ENCODE measurements around the gene CZIB.

Gene CZIB

GRCh38 chr1:53182716-53183094 is 37.7 kb downstream of the CZIB start:
- ChIA-PET POLR2A (interaction anchor here (1.6 kb wide), 1 partner anchor 16 kb away, joined by 3 read pairs; no protein-coding TSS in a partner anchor), CTCF (interaction anchor here (0.6 to 8.6 kb wide), 25 partner anchors 8 to 455 kb away, joined by 3 to 95 read pairs (median 3); partner anchors contain the start of gene CPT2)
- TF ChIP-seq, protein P1, sequence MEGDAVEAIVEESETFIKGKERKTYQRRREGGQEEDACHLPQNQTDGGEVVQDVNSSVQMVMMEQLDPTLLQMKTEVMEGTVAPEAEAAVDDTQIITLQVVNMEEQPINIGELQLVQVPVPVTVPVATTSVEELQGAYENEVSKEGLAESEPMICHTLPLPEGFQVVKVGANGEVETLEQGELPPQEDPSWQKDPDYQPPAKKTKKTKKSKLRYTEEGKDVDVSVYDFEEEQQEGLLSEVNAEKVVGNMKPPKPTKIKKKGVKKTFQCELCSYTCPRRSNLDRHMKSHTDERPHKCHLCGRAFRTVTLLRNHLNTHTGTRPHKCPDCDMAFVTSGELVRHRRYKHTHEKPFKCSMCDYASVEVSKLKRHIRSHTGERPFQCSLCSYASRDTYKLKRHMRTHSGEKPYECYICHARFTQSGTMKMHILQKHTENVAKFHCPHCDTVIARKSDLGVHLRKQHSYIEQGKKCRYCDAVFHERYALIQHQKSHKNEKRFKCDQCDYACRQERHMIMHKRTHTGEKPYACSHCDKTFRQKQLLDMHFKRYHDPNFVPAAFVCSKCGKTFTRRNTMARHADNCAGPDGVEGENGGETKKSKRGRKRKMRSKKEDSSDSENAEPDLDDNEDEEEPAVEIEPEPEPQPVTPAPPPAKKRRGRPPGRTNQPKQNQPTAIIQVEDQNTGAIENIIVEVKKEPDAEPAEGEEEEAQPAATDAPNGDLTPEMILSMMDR (IDR thresholded peaks at IDR 0.05; ENCODE audit: insufficient read depth, low read length, missing control alignments) = no peak
- no peak for DNase-seq (ENCODE audit: low read depth, low spot score)
- no peak overlapping the region for H3K4me3 ChIP-seq (ENCODE audit: low read depth, low read length)

GRCh38 chr1:53182111-53182593 is 38.3 kb downstream of the CZIB start:
- DNase-seq (ENCODE audit: low read depth, low spot score) = no peak
- CTCF ChIA-PET = interaction anchor here (0.6 to 8.6 kb wide), 25 partner anchors 9 to 455 kb away, joined by 3 to 95 read pairs (median 3); partner anchors contain the start of gene CPT2
- TF ChIP-seq, protein P1 (IDR thresholded peaks at IDR 0.05; ENCODE audit: insufficient read depth, low read length, missing control alignments) = peak; percentile 65
- POLR2A ChIA-PET = interaction anchor here (1.6 kb wide), 1 partner anchor 15 kb away, joined by 3 read pairs; no protein-coding TSS in a partner anchor
- no peak overlapping the region for H3K4me3 ChIP-seq (ENCODE audit: low read depth, low read length)

GRCh38 chr1:53180951-53181350 is 39.5 kb downstream of the CZIB start:
- POLR2A ChIA-PET = interaction anchor here (1.6 kb wide), 1 partner anchor 14 kb away, joined by 3 read pairs; no protein-coding TSS in a partner anchor
- CTCF ChIA-PET = interaction anchor here (0.8 to 8.6 kb wide), 21 partner anchors 9 to 478 kb away, joined by 3 to 95 read pairs (median 5); partner anchors contain the start of genes CPT2 and ECHDC2
- no peak overlapping the region for H3K4me3 ChIP-seq (ENCODE audit: low read depth, low read length)
- TF ChIP-seq, protein P1 (IDR thresholded peaks at IDR 0.05; ENCODE audit: insufficient read depth, low read length, missing control alignments) = no peak
- DNase-seq (ENCODE audit: low read depth, low spot score) = no peak

- POLR2A ChIA-PET = no interaction called here
- TF ChIP-seq, protein P1 (IDR thresholded peaks at IDR 0.05; ENCODE audit: insufficient read depth, low read length, missing control alignments) = no peak
- no peak overlapping the region for H3K4me3 ChIP-seq (ENCODE audit: low read depth, low read length)
- CTCF ChIA-PET = interaction anchor here (0.7 to 8.6 kb wide), 24 partner anchors 8 to 479 kb away, joined by 3 to 95 read pairs (median 4); partner anchors contain the start of genes CPT2 and ECHDC2
- peak; percentile 71 for DNase-seq (ENCODE audit: low read depth, low spot score)
Measured at GRCh38 chr1:53180226-53180625, 40.2 kb downstream of the CZIB start.

- no peak overlapping the region for H3K4me3 ChIP-seq (ENCODE audit: low read depth, low read length)
- ChIA-PET CTCF (interaction anchor here (0.7 to 4.0 kb wide), 5 partner anchors 9 to 275 kb away, joined by 3 to 30 read pairs (median 3); no protein-coding TSS in a partner anchor), POLR2A (no interaction called here)
- TF ChIP-seq, protein P1 (IDR thresholded peaks at IDR 0.05; ENCODE audit: insufficient read depth, low read length, missing control alignments) = peak; percentile 28
- DNase-seq (ENCODE audit: low read depth, low spot score) = no peak
Measured at GRCh38 chr1:53176452-53177208, 43.8 kb downstream of the CZIB start.
